K562 (cell line): ENCODE data around the gene LPAR2. TPM values are rescaled to one million over a fixed set of nuclear protein-coding genes. Genes with fewer than 3 reads are reported as not detected.
A peak's percentile ranks its signal among the peaks of the same experiment; 100 is the strongest.

Source experiments
- ATAC-seq: fragments of 200-7000 bp; cut with Tn5 transposase; 3 replicates; pipeline ENCODE4 v1.9.1; 2020; ENCODE audit warnings: moderate library complexity
- BruUV-seq: library from RNA; stranded (reverse); fragments of 400-500 nt; replicated peaks from 2 replicates; lab custom pipeline; 2021; lab: Mats Ljungman, UMichigan
- CTCF ChIA-PET: fragments of 300-600 bp; formaldehyde crosslinking; extraction: SDS; loops from one replicate; lab custom pipeline; 2021; ENCODE audit warnings: low intra/inter-chr PET ratio; lab: Yijun Ruan, JAX
- POLR2A ChIA-PET: fragments of 300-600, 350-650 bp; sonication (Branson Sonifier 250); formaldehyde crosslinking; extraction: SDS; loops from one replicate; lab custom pipeline; 2021; ENCODE audit warnings: antibody characterized with exemption, inconsistent platforms; lab: Yijun Ruan, JAX
- DNase-seq, 4 experiments: peaks; one replicate each; pipeline versions ENCODE4 v3.0.0 to v3.0.0-alpha.2; 2011 to 2018; ENCODE audit warnings: low spot score in 3 of 4, mixed read lengths in 3 of 4; ENCODE audit errors: extremely low read depth in 1 of 4
- FAIRE-seq: peaks from 2 replicates; lab custom pipeline; 2011; peaks lifted over from hg19 to GRCh38; lab: Jason Lieb, UNC
- H2AFZ ChIP-seq: 2 replicates; pipeline ENCODE4 v1.6.0; 2011; ENCODE audit warnings: low read depth, low read length, control low read depth, inconsistent platforms
- H3K27ac ChIP-seq: fragments of 200-600 bp; 3 replicates; pipeline ENCODE4 v1.8.0; 2011; ENCODE audit warnings: low read depth, mild to moderate bottlenecking, control low read depth, inconsistent platforms, low read length, moderate library complexity, mixed read lengths; ENCODE audit errors: extremely low read depth
- H3K27me3 ChIP-seq, 2 experiments: fragments of 300-600 bp in 1 of 2; 2 replicates in 1 of 2; 3 replicates in 1 of 2; pipeline versions ENCODE4 v1.6.0 to v1.8.0; 2011; ENCODE audit warnings: inconsistent platforms in 2 of 2, low read length in 2 of 2, mild to moderate bottlenecking in 1 of 2, mixed read lengths in 1 of 2, moderate library complexity in 1 of 2; ENCODE audit not compliant: control insufficient read depth in 2 of 2, insufficient read depth in 2 of 2
- H3K36me3 ChIP-seq: fragments of 300-600 bp; 3 replicates; pipeline ENCODE4 v1.8.0; 2011; ENCODE audit warnings: mild to moderate bottlenecking, low read length, inconsistent platforms; ENCODE audit not compliant: control insufficient read depth, insufficient read depth
- H3K4me1 ChIP-seq, 2 experiments: fragments of 200-600 bp in 1 of 2; replicated peaks in 1 of 2; 2 replicates in 1 of 2; 3 replicates in 1 of 2; pipeline versions ENCODE4 v1.5.1 to v1.8.0; 2011; ENCODE audit warnings: inconsistent platforms in 2 of 2, low read length in 2 of 2, mild to moderate bottlenecking in 1 of 2, mixed read lengths in 1 of 2, moderate library complexity in 1 of 2; ENCODE audit not compliant: control insufficient read depth in 2 of 2, insufficient read depth in 2 of 2
- H3K4me2 ChIP-seq: 2 replicates; pipeline ENCODE4 v1.6.1; 2011; ENCODE audit warnings: low read length, control low read depth, inconsistent platforms, mixed read lengths; ENCODE audit not compliant: insufficient read depth
- H3K4me3 ChIP-seq: fragments of 200-600 bp; sonication (generic), shearing (Covaris generic); 2 replicates; pipeline ENCODE4 v1.5.1; 2016; ENCODE audit warnings: control low read depth, inconsistent platforms
- H3K79me2 ChIP-seq: fragments of 200-600 bp; 3 replicates; pipeline ENCODE4 v1.8.0; 2011; ENCODE audit warnings: low read length, inconsistent platforms; ENCODE audit not compliant: control insufficient read depth, insufficient read depth
- H3K9ac ChIP-seq, 2 experiments: 2 replicates each; pipeline versions ENCODE4 v1.6.0 to v1.6.1; 2011; ENCODE audit warnings: low read depth in 2 of 2, low read length in 2 of 2, control low read depth in 1 of 2, inconsistent platforms in 1 of 2, mild to moderate bottlenecking in 1 of 2, mixed read lengths in 1 of 2; ENCODE audit not compliant: insufficient read depth in 1 of 2
- H3K9me1 ChIP-seq: one replicate; pipeline ENCODE4 v1.6.0; 2011; ENCODE audit warnings: inconsistent platforms, mild to moderate bottlenecking, low read length, moderate library complexity; ENCODE audit not compliant: control insufficient read depth, insufficient read depth
- H3K9me3 ChIP-seq: replicated peaks from 2 replicates; pipeline ENCODE4 v1.5.1; 2011; ENCODE audit warnings: low read depth, low read length, inconsistent platforms; ENCODE audit not compliant: control insufficient read depth, insufficient read depth
- H4K20me1 ChIP-seq: replicated peaks from 2 replicates; pipeline ENCODE4 v1.6.1; 2011; ENCODE audit warnings: low read length, inconsistent platforms, mixed read lengths; ENCODE audit not compliant: control insufficient read depth, insufficient read depth
- POLR2G ChIP-seq: fragments of 200-400 bp; formaldehyde crosslinking; IDR thresholded peaks from 2 replicates; pipeline ENCODE4 v1.6.1; 2017; ENCODE audit warnings: low read depth, mild to moderate bottlenecking, antibody characterized with exemption, low read length, moderate library complexity
- SAFB ChIP-seq: fragments of 200-400 bp; formaldehyde crosslinking; IDR thresholded peaks from 2 replicates; pipeline ENCODE4 v1.6.1; 2017; ENCODE audit warnings: low read depth, low read length, borderline replicate concordance
- ZFP91 ChIP-seq: sonication (generic); formaldehyde crosslinking; IDR thresholded peaks from 2 replicates; pipeline ENCODE4 v1.8.0; 2022; ENCODE audit warnings: mild to moderate bottlenecking, missing genetic modification reagents
- ZNF253 ChIP-seq: fragments of 250-450 bp; sonication (Bioruptor Pico); conservative IDR thresholded peaks from 2 replicates; pipeline ENCODE4 v1.6.1; 2021; ENCODE audit warnings: mild to moderate bottlenecking
- WGBS: fragments of 100-300 bp; shearing (Covaris generic); methylation state at CpG from one replicate; pipeline ENCODE4 v1.1.6; 2016; ENCODE audit warnings: low coverage, mixed read lengths; ENCODE audit not compliant: insufficient coverage; ENCODE audit errors: missing lambda C conversion rate; 5-methylcytosine and 5-hydroxymethylcytosine counted together
- in situ Hi-C: fragments of 300-500 bp; cut with MboI; formaldehyde crosslinking; loops from 4 replicates; pipeline ENCODE4 v1.15.0; 2018; ENCODE audit warnings: inconsistent platforms, mixed read lengths
- intact Hi-C: fragments of 100-400 bp; cut with micrococcal nuclease; formaldehyde crosslinking; loops from 2 replicates; pipeline ENCODE4 v1.14.2; 2022
- polyA plus RNA-seq, 8 experiments: library from polyadenylated mRNA; depleted of rRNA in 4 of 8; stranded (reverse) in 5 of 8; unstranded in 3 of 8; fragments of >200 nt; fragmentation: Nextera tagmentation in 2 of 8; fragmentation: Illumina TruSeq in 1 of 8; extraction: Ambion mirVana in 2 of 8; extraction: Trizol in 1 of 8; gene quantifications; 2 replicates each; pipeline versions ENCODE4 v1.2.1 to v1.2.3, GENCODE V29; 2011 to 2014; ENCODE audit warnings: inconsistent platforms in 1 of 8, missing spikeins in 1 of 8
- total RNA-seq, 7 experiments: library from RNA; depleted of rRNA in 6 of 7; stranded (reverse); fragments of >200 nt in 6 of 7; fragmentation: Illumina TruSeq in 2 of 7; extraction: Trizol in 2 of 7; gene quantifications; 2 replicates each; pipeline versions ENCODE4 v1.2.1 to v1.2.3, GENCODE V29; 2011 to 2021; ENCODE audit warnings: low replicate concordance in 1 of 7
- TF ChIP-seq, protein P1 (sequence below): sonication (generic); formaldehyde crosslinking; IDR thresholded peaks from 2 replicates; pipeline ENCODE4 v1.8.1; 2023; ENCODE audit warnings: mild to moderate bottlenecking, missing genetic modification reagents

LPAR2 gene
- total and polyA plus RNA-seq, 9 of the 15 experiments (the other 6 are each of a cell fraction or from before 2014, with no cell fraction given) = 0.63 to 13.8 (median 4.4) TPM

DNA sequence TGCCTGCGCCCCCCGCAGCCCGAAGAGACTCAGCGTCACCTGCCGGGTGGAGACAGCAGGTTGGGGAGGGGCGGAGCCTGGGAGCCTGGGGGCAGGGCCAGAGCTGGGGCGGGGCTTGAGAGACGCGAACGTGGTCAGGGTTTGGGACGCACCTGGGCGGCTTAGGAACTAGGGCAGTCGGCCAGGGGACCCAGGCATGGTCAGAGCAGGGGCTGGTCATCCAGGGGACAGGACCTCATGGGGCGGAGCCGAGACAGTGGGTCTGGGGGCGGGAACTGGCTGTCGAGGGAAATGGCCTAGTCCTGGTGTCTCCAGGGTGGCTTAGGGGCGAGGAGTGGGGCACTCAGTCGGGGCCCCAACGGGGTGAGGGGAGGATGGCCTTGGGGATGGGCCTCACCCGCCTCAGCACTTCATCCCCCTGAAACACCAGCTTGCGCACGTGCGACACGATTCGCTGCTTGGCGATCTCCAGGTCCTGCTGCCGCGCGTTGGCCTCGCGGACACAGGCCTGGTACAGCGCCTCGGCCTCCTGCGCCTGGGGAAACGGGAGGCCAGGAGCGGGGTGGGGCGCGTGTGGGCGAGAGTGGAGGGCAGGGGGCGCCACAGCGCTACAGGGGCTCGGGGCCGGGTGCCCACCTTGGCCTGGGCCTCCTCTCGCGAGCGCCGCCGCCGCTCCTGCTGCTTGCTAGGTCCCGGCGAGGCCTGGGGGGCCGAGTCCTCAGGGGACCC is 9.7 kb upstream of the LPAR2 start:
- no peak overlapping the region for H2AFZ ChIP-seq
- no peak overlapping the region for H3K4me2 ChIP-seq
- no peaks in the 10 kb centered on the region for H3K9me1 ChIP-seq
- H3K27ac ChIP-seq = no peak overlapping the region
- H3K27me3 ChIP-seq = no peaks in the 10 kb centered on the region
- intact Hi-C loops (no loop called here), in situ Hi-C loops (loop anchor here (25.0 kb wide), 1 partner anchor 100 kb away; the partner anchor contains the start of genes CILP2 and YJEFN3)
- peak; percentile 76 for ATAC-seq
- no peaks in the 10 kb centered on the region for H3K9me3 ChIP-seq
- BruUV-seq = no TSS peak
- no peak for FAIRE-seq
- DNase-seq = peak in 2 of 4 experiments; percentile 47 to 48
- H3K9ac ChIP-seq = no peak overlapping the region
- ChIA-PET POLR2A (no interaction called here), CTCF (no interaction called here)
- 86% methylated on average over 15 of the region's 53 CpGs for WGBS
- H4K20me1 ChIP-seq = no peaks in the 10 kb centered on the region
- no peak overlapping the region for H3K4me3 ChIP-seq
- peaks cover 35% of the 10 kb centered on the region; the same call in 2 of the 3 replicates for H3K36me3 ChIP-seq
- H3K79me2 ChIP-seq = peaks cover 1% of the 10 kb centered on the region; the same call in 1 of the 3 replicates
- peaks cover 2 to 20% of the 10 kb centered on the region in 2 experiments; a peak in 3 of 5 replicates for H3K4me1 ChIP-seq
- TF ChIP-seq, protein P1, sequence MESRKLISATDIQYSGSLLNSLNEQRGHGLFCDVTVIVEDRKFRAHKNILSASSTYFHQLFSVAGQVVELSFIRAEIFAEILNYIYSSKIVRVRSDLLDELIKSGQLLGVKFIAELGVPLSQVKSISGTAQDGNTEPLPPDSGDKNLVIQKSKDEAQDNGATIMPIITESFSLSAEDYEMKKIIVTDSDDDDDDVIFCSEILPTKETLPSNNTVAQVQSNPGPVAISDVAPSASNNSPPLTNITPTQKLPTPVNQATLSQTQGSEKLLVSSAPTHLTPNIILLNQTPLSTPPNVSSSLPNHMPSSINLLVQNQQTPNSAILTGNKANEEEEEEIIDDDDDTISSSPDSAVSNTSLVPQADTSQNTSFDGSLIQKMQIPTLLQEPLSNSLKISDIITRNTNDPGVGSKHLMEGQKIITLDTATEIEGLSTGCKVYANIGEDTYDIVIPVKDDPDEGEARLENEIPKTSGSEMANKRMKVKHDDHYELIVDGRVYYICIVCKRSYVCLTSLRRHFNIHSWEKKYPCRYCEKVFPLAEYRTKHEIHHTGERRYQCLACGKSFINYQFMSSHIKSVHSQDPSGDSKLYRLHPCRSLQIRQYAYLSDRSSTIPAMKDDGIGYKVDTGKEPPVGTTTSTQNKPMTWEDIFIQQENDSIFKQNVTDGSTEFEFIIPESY (CRISPR knock-in tag) = peak; percentile 82
- 0 out of 2 replicates have a peak, but pooled peaks have one; percentile 12 for TF ChIP-seq POLR2G
- no peak for TF ChIP-seq ZFP91
- no peak for TF ChIP-seq SAFB
- TF ChIP-seq ZNF253 (CRISPR knock-in tag) = no peak
